HT1080 (cell line): ENCODE results near the gene UMPS. TPM values are rescaled to one million over a fixed set of nuclear protein-coding genes. Genes with fewer than 3 reads are reported as not detected.

ENCODE experiments used
- DNase-seq: peaks from one replicate; pipeline ENCODE4 v3.0.0-alpha.2; 2015; ENCODE audit warnings: low read depth
- polyA plus RNA-seq, 2 experiments: library from polyadenylated mRNA; depleted of rRNA; stranded (reverse); fragments of >200 nt; gene quantifications; 2 replicates each; pipeline ENCODE4 v1.2.3, GENCODE V29; 2015
- total RNA-seq: library from RNA; depleted of rRNA; stranded (reverse); fragments of >200 nt; shearing (Covaris generic); gene quantifications from 2 replicates; pipeline ENCODE4 v1.2.3, GENCODE V29; 2014; rRNA removed

UMPS gene
- 98.9 and 118 TPM in 2 replicates for total RNA-seq
- 54.2 and 70.7 TPM in 2 replicates for polyA plus RNA-seq (2015; cell fraction: cytosol; rRNA removed)
- 73.6 and 81.9 TPM in 2 replicates for polyA plus RNA-seq (2015; cell fraction: nucleus; rRNA removed)

- DNase-seq = peak; percentile 87
Measured at GRCh38 chr3:124730129-124730940, at the start of gene UMPS. Gene UMPS (plus strand): TSS chr3:124730452. CDS start chr3:124730472, 20 bp downstream.

GRCh38 chr3:124680521-124680920, 49.7 kb upstream of the UMPS start:
- no peak for DNase-seq

- no peak for DNase-seq
Measured at GRCh38 chr3:124682263-124682662, 48.0 kb upstream of the UMPS start.

DNA sequence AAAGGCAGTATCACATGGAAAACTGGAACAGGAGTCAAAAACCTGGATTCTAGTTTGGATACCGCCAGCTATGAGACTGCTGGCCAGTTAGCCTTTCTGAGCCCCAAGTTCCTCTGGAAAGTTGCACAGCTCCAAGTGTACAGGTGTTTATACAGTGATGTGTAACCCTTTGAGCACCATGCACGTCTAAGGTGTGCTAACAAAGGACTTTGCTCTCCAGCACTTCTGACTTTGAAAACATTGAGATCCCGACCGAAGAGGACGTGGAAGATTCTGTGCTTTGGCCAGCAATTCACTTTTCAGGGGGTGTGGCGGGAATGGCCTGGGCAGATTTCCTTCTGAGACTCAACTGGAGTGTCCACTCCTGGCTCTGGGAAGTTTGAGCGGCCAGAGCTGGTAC, 45.8 kb upstream of the UMPS start:
- no peak for DNase-seq

DNA sequence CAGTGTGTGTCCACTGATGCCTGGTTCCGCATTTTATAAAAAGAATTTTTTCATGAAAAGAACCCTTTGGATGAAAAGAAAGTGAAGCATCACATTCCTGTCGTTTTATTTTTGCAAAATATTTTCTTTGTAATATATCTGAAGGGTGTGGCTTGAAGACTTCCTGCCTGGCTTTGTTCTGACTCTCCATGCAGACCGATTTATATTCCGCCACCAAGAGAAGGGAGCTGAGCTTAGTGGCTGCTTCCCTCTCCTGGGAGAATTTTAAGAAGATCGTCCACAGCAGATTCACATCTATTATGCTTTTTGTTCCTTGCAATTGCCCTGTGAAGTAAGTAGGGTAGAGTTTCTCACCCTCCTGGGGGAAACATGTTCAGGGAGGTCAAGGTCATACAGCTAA, 45.2 kb upstream of the UMPS start:
- DNase-seq = no peak

DNA sequence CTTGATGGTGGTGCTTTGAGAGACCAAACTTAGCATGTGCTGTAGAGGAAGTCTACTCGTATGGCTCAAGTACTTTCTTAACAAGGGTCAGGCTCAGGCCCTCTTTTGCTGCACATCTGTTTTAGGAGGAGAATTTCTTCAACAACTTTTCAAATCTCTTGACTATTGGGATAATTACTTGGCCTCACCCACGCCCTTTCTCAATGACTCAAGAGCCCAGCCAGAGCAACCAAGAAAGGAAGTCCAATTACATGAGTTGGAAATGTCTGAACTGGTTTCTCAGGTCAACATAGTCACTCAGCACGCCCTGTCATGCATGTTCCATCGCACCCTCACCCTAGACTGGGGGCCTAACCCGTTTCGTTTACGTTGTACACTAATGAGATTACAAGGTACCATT, 44.8 kb upstream of the UMPS start:
- peak; percentile 32 for DNase-seq

GRCh38 chr3:124686028-124686670, 44.1 kb upstream of the UMPS start:
- peak; percentile 58 for DNase-seq

DNA sequence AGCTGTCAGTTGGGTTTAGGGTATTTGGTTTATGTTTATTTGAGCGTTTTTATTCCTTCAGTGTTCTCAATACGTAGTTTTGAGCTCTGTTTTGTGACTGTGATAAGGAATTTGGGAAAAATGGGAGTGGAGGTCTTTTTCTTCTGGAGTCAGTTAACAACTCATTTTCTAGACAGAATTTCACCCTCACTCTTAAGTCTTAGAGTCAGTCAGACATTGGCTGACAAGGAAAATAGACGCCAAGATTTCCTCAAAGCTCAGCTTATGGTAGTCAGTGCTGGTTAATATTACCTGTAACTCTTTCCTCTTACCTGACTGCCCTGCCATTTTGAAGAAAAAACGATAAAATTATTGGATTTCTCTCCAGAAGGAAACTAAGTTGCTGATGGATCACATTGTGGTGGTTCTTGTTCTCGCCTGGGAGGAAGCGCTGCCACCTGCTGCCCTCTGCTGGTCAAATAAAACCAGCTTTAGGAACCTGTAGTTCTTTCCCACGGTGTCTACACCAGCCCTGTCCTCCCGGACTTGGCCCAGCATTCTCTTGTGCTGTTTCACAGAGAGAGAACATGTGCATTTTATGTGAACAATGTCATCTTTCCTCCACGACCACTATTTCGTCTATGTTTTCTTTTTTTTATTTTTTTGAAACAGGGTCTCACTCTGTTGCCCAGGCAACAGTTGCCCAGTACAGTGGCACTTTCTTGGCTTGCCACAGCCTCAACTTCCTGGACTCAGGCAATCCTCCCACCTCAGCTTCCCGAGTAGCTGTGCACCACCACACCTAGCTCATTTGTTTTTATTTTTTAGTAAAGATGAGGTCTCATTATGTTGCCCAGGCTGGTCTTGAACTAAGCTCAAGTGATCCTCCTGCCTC, 41.4 kb upstream of the UMPS start:
- peak; percentile 82 for DNase-seq

GRCh38 chr3:124691599-124691998, 38.7 kb upstream of the UMPS start:
- DNase-seq = no peak

GRCh38 chr3:124694486-124694885, 35.8 kb upstream of the UMPS start:
- DNase-seq = no peak

GRCh38 chr3:124695369-124695768, 34.9 kb upstream of the UMPS start:
- no peak for DNase-seq

- no peak for DNase-seq
Measured at GRCh38 chr3:124696006-124696405, 34.2 kb upstream of the UMPS start.

GRCh38 chr3:124697302-124697701, 33.0 kb upstream of the UMPS start:
- DNase-seq = no peak

- no peak for DNase-seq
Measured at GRCh38 chr3:124698030-124698770, 32.1 kb upstream of the UMPS start.

- no peak for DNase-seq
Measured at GRCh38 chr3:124699051-124699450, 31.2 kb upstream of the UMPS start.

- no peak for DNase-seq
Measured at GRCh38 chr3:124699686-124700396, 30.4 kb upstream of the UMPS start.

DNA sequence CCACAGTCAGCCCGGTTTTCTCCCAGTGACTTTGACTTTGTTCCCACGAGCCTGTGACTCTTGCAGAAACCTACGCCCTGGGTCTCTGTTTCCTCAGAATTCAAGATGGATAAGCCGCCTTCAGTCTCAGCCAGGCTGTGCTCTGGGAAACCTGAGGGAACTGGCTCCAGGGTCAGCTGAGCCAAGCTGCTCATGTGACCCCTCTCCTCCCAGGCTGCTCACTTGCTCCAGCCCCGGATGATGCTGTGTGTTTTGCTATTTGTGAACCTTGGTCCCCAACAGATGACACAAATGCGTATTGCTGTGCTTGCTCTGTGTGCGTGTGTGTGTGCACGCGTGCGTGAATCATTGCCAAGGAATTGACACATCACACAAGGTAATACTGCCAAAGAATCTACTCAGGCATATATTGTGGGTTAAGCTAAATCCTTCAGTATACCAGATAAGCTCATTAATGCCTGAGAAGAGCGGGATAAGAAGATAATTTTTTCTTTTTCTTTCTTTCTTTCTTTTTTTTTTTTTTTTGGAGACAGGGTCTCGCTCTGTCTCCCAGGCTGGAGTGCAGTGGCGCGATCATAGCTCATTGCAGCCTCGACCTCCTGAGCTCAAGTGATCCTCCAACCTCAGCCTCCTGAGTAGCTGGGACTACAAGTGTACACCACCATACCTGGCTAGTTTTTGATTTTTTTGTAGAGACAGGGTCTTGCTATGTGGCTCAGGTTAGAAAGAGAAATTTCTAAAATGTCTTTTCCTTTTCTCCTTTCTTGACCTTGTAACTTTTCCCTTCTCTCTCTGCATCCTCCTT, 29.2 kb upstream of the UMPS start:
- peak; percentile 21 for DNase-seq

DNA sequence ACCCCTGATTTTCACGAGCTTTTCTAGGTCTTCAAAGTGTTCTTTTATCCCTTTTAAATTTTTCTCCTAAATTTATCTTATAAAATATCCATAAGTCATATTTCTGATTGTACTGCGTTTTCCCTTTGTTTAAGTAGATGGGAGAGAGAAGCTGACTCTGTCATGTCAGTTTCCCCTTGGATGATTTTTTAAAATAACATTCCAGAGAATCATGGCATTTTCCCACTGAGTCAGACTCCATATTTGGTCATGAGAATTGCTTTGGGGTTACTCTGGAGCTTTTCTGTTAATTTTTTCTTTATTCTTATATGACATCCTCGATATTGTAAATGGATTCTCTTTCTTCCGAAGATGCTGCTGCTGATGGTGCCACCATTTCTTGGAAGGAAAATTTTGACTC, 28.6 kb upstream of the UMPS start:
- peak; percentile 71 for DNase-seq

DNA sequence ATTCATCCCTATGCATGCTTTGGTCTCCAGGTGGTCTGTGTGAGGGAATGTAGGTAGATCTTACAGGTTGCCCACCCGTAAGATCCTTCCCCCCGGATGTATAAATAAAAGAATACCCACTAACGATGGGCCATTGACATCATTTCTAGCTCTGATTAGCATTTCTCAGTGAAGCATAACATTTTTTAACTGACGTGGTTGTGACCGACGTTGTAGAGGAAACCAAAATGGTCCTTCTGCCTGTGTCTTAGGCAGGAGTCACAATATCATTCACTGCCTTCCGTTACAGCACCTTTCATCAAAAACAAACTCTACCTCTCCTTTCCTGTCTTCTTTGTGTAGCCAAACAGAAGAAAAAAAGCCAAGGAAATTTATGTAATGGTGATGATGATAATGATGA, 27.3 kb upstream of the UMPS start:
- DNase-seq = no peak
